ENCODE results near the gene COBL.

Gene COBL

DNA sequence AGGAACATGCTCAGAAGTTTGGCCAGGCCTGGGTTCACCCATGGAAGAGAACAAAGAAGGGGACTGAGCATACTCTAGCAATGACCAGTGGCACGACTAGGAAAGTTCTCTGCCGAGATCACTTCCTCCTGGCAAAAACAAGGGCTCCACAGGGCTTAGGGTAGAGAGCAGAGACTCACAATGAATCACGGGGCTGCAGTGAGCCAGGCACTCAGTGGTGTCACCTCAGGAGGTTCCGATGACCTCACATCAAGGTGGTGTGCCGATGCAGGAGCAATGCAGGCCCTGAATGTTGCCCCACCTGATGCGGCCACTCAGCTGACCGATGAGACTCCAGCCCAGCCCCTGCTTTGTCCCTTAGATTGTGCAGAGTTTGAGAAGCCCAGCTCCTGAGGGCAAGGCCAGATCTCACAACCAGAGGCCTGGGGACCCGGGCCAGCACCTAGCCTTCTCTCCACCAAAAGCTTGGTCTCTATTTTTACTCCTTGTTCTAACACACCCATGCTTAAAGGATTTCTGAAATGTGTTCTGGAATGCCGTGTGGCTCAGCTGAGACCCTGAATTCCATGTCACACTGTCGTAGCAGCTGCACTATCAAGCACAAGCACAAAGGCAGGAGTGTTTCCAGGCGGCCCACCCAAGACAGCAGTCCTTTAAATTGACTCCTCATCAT is 60.9 kb downstream of the COBL start:
- Histone ChIP-seq H3K9me3 (ENCODE audit: control insufficient read depth, insufficient read depth, low read length) (no peaks in the 10 kb centered on the region), H3K4me3 (ENCODE audit: low read length) (no peak overlapping the region), H3K36me3 (ENCODE audit: control insufficient read depth, low read length) (no peaks in the 10 kb centered on the region), H3F3A (ENCODE audit: control insufficient read depth, insufficient read depth) (no peaks in the 10 kb centered on the region), H4K20me1 (ENCODE audit: control insufficient read depth, insufficient read depth, low read depth, low read length) (no peaks in the 10 kb centered on the region), H3K27me3 (ENCODE audit: control insufficient read depth, low read length) (no peaks in the 10 kb centered on the region), H3K27ac (ENCODE audit: low read depth, low read length) (no peak overlapping the region), H3K4me1 (ENCODE audit: control insufficient read depth, low read length) (no peaks in the 10 kb centered on the region), H3K79me2 (ENCODE audit: control insufficient read depth, low read length) (no peaks in the 10 kb centered on the region), H3K9me2 (replicated peaks; ENCODE audit: control insufficient read depth, low read length) (no peaks in the 10 kb centered on the region), H3K4me2 (ENCODE audit: low read length) (no peak overlapping the region)
- no peak for TF ChIP-seq CTCF (IDR thresholded peaks at IDR 0.05; ENCODE audit: low read depth, low read length, poor library complexity, severe bottlenecking)
- TF ChIP-seq EZH2phosphoT487 (IDR thresholded peaks at IDR 0.05; ENCODE audit: borderline replicate concordance, low read length) = no peak

DNA sequence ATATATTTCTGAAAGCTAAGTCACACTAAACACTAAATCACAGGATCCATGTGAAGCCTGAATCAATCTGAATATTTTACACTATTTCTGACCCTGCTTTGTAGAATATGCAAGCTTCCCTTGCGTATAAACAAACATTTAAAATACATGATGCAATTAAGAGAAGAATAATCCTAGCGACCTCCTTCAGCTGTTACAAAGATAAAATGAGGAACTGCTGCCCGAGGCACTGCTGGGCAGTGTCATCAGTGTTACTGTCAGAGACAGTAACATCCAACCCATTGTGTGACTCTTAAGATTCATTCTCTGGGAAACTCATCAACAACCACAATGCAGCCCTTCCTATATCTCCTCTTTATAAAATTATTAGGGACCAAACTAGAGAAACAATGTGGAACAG is 61.6 kb downstream of the COBL start:
- Histone ChIP-seq H3K9me2 (replicated peaks; ENCODE audit: control insufficient read depth, low read length) (no peaks in the 10 kb centered on the region), H3K4me1 (ENCODE audit: control insufficient read depth, low read length) (no peaks in the 10 kb centered on the region), H3K4me2 (ENCODE audit: low read length) (no peak overlapping the region), H4K20me1 (ENCODE audit: control insufficient read depth, insufficient read depth, low read depth, low read length) (no peaks in the 10 kb centered on the region), H3K36me3 (ENCODE audit: control insufficient read depth, low read length) (no peaks in the 10 kb centered on the region), H3K4me3 (ENCODE audit: low read length) (no peak overlapping the region), H3K27me3 (ENCODE audit: control insufficient read depth, low read length) (no peaks in the 10 kb centered on the region), H3K9me3 (ENCODE audit: control insufficient read depth, insufficient read depth, low read length) (no peaks in the 10 kb centered on the region), H3K79me2 (ENCODE audit: control insufficient read depth, low read length) (no peaks in the 10 kb centered on the region), H3F3A (ENCODE audit: control insufficient read depth, insufficient read depth) (no peaks in the 10 kb centered on the region), H3K27ac (ENCODE audit: low read depth, low read length) (no peak overlapping the region)
- TF ChIP-seq EZH2phosphoT487 (IDR thresholded peaks at IDR 0.05; ENCODE audit: borderline replicate concordance, low read length) (no peak), CTCF (IDR thresholded peaks at IDR 0.05; ENCODE audit: low read depth, low read length, poor library complexity, severe bottlenecking) (no peak)

- Histone ChIP-seq H3K36me3 (ENCODE audit: control insufficient read depth, low read length) (no peaks in the 10 kb centered on the region), H3K79me2 (ENCODE audit: control insufficient read depth, low read length) (no peaks in the 10 kb centered on the region), H3K4me2 (ENCODE audit: low read length) (no peak overlapping the region), H3K4me3 (ENCODE audit: low read length) (no peak overlapping the region), H3K9me3 (ENCODE audit: control insufficient read depth, insufficient read depth, low read length) (no peaks in the 10 kb centered on the region), H3F3A (ENCODE audit: control insufficient read depth, insufficient read depth) (no peaks in the 10 kb centered on the region), H3K9me2 (replicated peaks; ENCODE audit: control insufficient read depth, low read length) (no peaks in the 10 kb centered on the region), H4K20me1 (ENCODE audit: control insufficient read depth, insufficient read depth, low read depth, low read length) (no peaks in the 10 kb centered on the region), H3K4me1 (ENCODE audit: control insufficient read depth, low read length) (no peaks in the 10 kb centered on the region), H3K27me3 (ENCODE audit: control insufficient read depth, low read length) (no peaks in the 10 kb centered on the region), H3K27ac (ENCODE audit: low read depth, low read length) (no peak overlapping the region)
- TF ChIP-seq CTCF (IDR thresholded peaks at IDR 0.05; ENCODE audit: low read depth, low read length, poor library complexity, severe bottlenecking) (no peak), EZH2phosphoT487 (IDR thresholded peaks at IDR 0.05; ENCODE audit: borderline replicate concordance, low read length) (no peak)
Measured at GRCh38 chr7:51253157-51253556, 63.5 kb downstream of the COBL start.
